Measurements from ENCODE around the gene SPATS2.

The SPATS2 gene

GRCh38 chr12:49547090-49547690 is 179.9 kb downstream of the SPATS2 start:
- DNase-seq (ENCODE audit: low read depth): peak; percentile 44
- TF ChIP-seq CTCF (IDR thresholded peaks at IDR 0.05; ENCODE audit: insufficient read depth, low read depth, low read length, missing control alignments): no peak
- no peak overlapping the region for H3K4me3 ChIP-seq (ENCODE audit: low read length)

GRCh38 chr12:49548481-49548821 is 181.2 kb downstream of the SPATS2 start:
- TF ChIP-seq CTCF (IDR thresholded peaks at IDR 0.05; ENCODE audit: insufficient read depth, low read depth, low read length, missing control alignments): no peak
- no peak overlapping the region for H3K4me3 ChIP-seq (ENCODE audit: low read length)
- no peak for DNase-seq (ENCODE audit: low read depth)

- TF ChIP-seq CTCF (IDR thresholded peaks at IDR 0.05; ENCODE audit: insufficient read depth, low read depth, low read length, missing control alignments): no peak
- H3K4me3 ChIP-seq (ENCODE audit: low read length): no peak overlapping the region
- no peak for DNase-seq (ENCODE audit: low read depth)
These were observed 181.8 kb downstream of the SPATS2 start for GRCh38 chr12:49548822-49549648.

- no peak for DNase-seq (ENCODE audit: low read depth)
- no peak for TF ChIP-seq CTCF (IDR thresholded peaks at IDR 0.05; ENCODE audit: insufficient read depth, low read depth, low read length, missing control alignments)
- H3K4me3 ChIP-seq (ENCODE audit: low read length): no peak overlapping the region
These were observed 182.8 kb downstream of the SPATS2 start for GRCh38 chr12:49549735-49550692.

- no peak for DNase-seq (ENCODE audit: low read depth)
- no peak for TF ChIP-seq CTCF (IDR thresholded peaks at IDR 0.05; ENCODE audit: insufficient read depth, low read depth, low read length, missing control alignments)
- no peak overlapping the region for H3K4me3 ChIP-seq (ENCODE audit: low read length)
These were observed 183.5 kb downstream of the SPATS2 start for GRCh38 chr12:49550693-49551252.

- peak; percentile 73 for DNase-seq (ENCODE audit: low read depth)
- no peak overlapping the region for H3K4me3 ChIP-seq (ENCODE audit: low read length)
- TF ChIP-seq CTCF (IDR thresholded peaks at IDR 0.05; ENCODE audit: insufficient read depth, low read depth, low read length, missing control alignments): no peak
These were observed 184.8 kb downstream of the SPATS2 start for GRCh38 chr12:49552014-49552413.
